ENCODE measurements around the gene AMDHD1.

Gene AMDHD1

GRCh38 chr12:95980437-95980836, 37.3 kb downstream of the AMDHD1 start:
- Histone ChIP-seq H2AK5ac (ENCODE audit: low read depth, low read length) (no peak overlapping the region), H2AFZ (ENCODE audit: low read length) (no peak overlapping the region), H4K91ac (ENCODE audit: low read depth, low read length, poor library complexity) (no peak overlapping the region), H3K23ac (ENCODE audit: low read depth, low read length, poor library complexity) (no peak overlapping the region), H3K14ac (ENCODE audit: low read length) (no peak overlapping the region), H3K4me3 (ENCODE audit: low read length in 2 of 2) (no peak overlapping the region), H3K9me3 (replicated peaks in 1 of 2; ENCODE audit: control insufficient read depth in 2 of 2, insufficient read depth in 1 of 2, low read depth in 1 of 2, low read length in 2 of 2) (no peaks in the 10 kb centered on the region), H3K4ac (ENCODE audit: low read length) (no peak overlapping the region), H3K27ac (replicated peaks; ENCODE audit: low read length) (no peak overlapping the region), H2BK120ac (ENCODE audit: low read depth, low read length) (no peak overlapping the region), H3K36me3 (replicated peaks in 1 of 2; ENCODE audit: control insufficient read depth in 2 of 2, insufficient read depth in 2 of 2, low read length in 2 of 2) (no peaks in the 10 kb centered on the region), H3K18ac (ENCODE audit: low read length) (no peak overlapping the region), H3K4me2 (ENCODE audit: insufficient read depth, low read length, poor library complexity, severe bottlenecking) (no peak overlapping the region), H4K8ac (ENCODE audit: low read depth, low read length) (no peak overlapping the region), H3K4me1 (ENCODE audit: control insufficient read depth in 2 of 2, insufficient read depth in 1 of 2, low read depth in 1 of 2, low read length in 2 of 2) (no peaks in the 10 kb centered on the region), H2BK5ac (ENCODE audit: low read length) (no peak overlapping the region), H3K9ac (ENCODE audit: low read depth, low read length, poor library complexity) (no peak overlapping the region), H3K27me3 (ENCODE audit: control insufficient read depth in 3 of 3, insufficient read depth in 3 of 3, low read depth in 1 of 3, low read length in 3 of 3) (peaks cover 0 to 3% (median 0%) of the 10 kb centered on the region in 3 experiments), H2BK15ac (ENCODE audit: low read length) (no peak overlapping the region), H3K79me1 (ENCODE audit: low read depth, low read length) (no peaks in the 10 kb centered on the region), H2BK12ac (ENCODE audit: low read length) (no peak overlapping the region)
- DNase-seq (ENCODE audit: low spot score), result no peak
- no CpG with 5 or more reads among the region's 5 CpGs for WGBS, 2 donors (ENCODE audit: extremely low coverage in 2 of 2, insufficient read length in 2 of 2, insufficient replicate concordance in 1 of 2)

GRCh38 chr12:95982602-95983001, 39.5 kb downstream of the AMDHD1 start:
- no peak overlapping the region for H2BK15ac ChIP-seq (ENCODE audit: low read length)
- no peaks in the 10 kb centered on the region for H3K36me3 ChIP-seq (replicated peaks in 1 of 2; ENCODE audit: control insufficient read depth in 2 of 2, insufficient read depth in 2 of 2, low read length in 2 of 2)
- H3K79me1 ChIP-seq (ENCODE audit: low read depth, low read length), result no peaks in the 10 kb centered on the region
- H2AK5ac ChIP-seq (ENCODE audit: low read depth, low read length), result no peak overlapping the region
- H3K27ac ChIP-seq (replicated peaks; ENCODE audit: low read length), result no peak overlapping the region
- H3K4me1 ChIP-seq (ENCODE audit: control insufficient read depth in 2 of 2, insufficient read depth in 1 of 2, low read depth in 1 of 2, low read length in 2 of 2), result peaks cover 3% of the 10 kb centered on the region in 2 donors
- no peak overlapping the region for H3K9ac ChIP-seq (ENCODE audit: low read depth, low read length, poor library complexity)
- H3K23ac ChIP-seq (ENCODE audit: low read depth, low read length, poor library complexity), result no peak overlapping the region
- H2BK5ac ChIP-seq (ENCODE audit: low read length), result no peak overlapping the region
- H2BK120ac ChIP-seq (ENCODE audit: low read depth, low read length), result no peak overlapping the region
- H4K91ac ChIP-seq (ENCODE audit: low read depth, low read length, poor library complexity), result no peak overlapping the region
- H4K8ac ChIP-seq (ENCODE audit: low read depth, low read length), result no peak overlapping the region
- no peak for DNase-seq (ENCODE audit: low spot score)
- WGBS, 2 donors (ENCODE audit: extremely low coverage in 2 of 2, insufficient read length in 2 of 2, insufficient replicate concordance in 1 of 2), result no CpG with 5 or more reads among the region's 1 CpG
- no peak overlapping the region for H3K14ac ChIP-seq (ENCODE audit: low read length)
- H3K4ac ChIP-seq (ENCODE audit: low read length), result no peak overlapping the region
- no peaks in the 10 kb centered on the region for H3K9me3 ChIP-seq (replicated peaks in 1 of 2; ENCODE audit: control insufficient read depth in 2 of 2, insufficient read depth in 1 of 2, low read depth in 1 of 2, low read length in 2 of 2)
- peaks cover 0 to 3% (median 0%) of the 10 kb centered on the region in 3 experiments for H3K27me3 ChIP-seq (ENCODE audit: control insufficient read depth in 3 of 3, insufficient read depth in 3 of 3, low read depth in 1 of 3, low read length in 3 of 3)
- no peak overlapping the region for H3K4me3 ChIP-seq (ENCODE audit: low read length in 2 of 2)
- H3K18ac ChIP-seq (ENCODE audit: low read length), result no peak overlapping the region
- H2BK12ac ChIP-seq (ENCODE audit: low read length), result no peak overlapping the region
- no peak overlapping the region for H2AFZ ChIP-seq (ENCODE audit: low read length)
- H3K4me2 ChIP-seq (ENCODE audit: insufficient read depth, low read length, poor library complexity, severe bottlenecking), result no peak overlapping the region

- Histone ChIP-seq H3K4me3 (ENCODE audit: low read length in 2 of 2) (no peak overlapping the region), H3K36me3 (replicated peaks in 1 of 2; ENCODE audit: control insufficient read depth in 2 of 2, insufficient read depth in 2 of 2, low read length in 2 of 2) (no peaks in the 10 kb centered on the region), H3K4ac (ENCODE audit: low read length) (no peak overlapping the region), H4K91ac (ENCODE audit: low read depth, low read length, poor library complexity) (no peak overlapping the region), H3K79me1 (ENCODE audit: low read depth, low read length) (no peaks in the 10 kb centered on the region), H3K23ac (ENCODE audit: low read depth, low read length, poor library complexity) (no peak overlapping the region), H2BK120ac (ENCODE audit: low read depth, low read length) (no peak overlapping the region), H3K18ac (ENCODE audit: low read length) (no peak overlapping the region), H3K9me3 (replicated peaks in 1 of 2; ENCODE audit: control insufficient read depth in 2 of 2, insufficient read depth in 1 of 2, low read depth in 1 of 2, low read length in 2 of 2) (no peaks in the 10 kb centered on the region), H2AFZ (ENCODE audit: low read length) (no peak overlapping the region), H2AK5ac (ENCODE audit: low read depth, low read length) (no peak overlapping the region), H2BK5ac (ENCODE audit: low read length) (no peak overlapping the region), H3K4me1 (ENCODE audit: control insufficient read depth in 2 of 2, insufficient read depth in 1 of 2, low read depth in 1 of 2, low read length in 2 of 2) (peaks cover 3% of the 10 kb centered on the region in 2 donors), H4K8ac (ENCODE audit: low read depth, low read length) (no peak overlapping the region), H2BK12ac (ENCODE audit: low read length) (no peak overlapping the region), H3K4me2 (ENCODE audit: insufficient read depth, low read length, poor library complexity, severe bottlenecking) (no peak overlapping the region), H3K9ac (ENCODE audit: low read depth, low read length, poor library complexity) (no peak overlapping the region), H3K27ac (replicated peaks; ENCODE audit: low read length) (no peak overlapping the region), H3K27me3 (ENCODE audit: control insufficient read depth in 3 of 3, insufficient read depth in 3 of 3, low read depth in 1 of 3, low read length in 3 of 3) (peaks cover 0 to 3% (median 0%) of the 10 kb centered on the region in 3 experiments), H2BK15ac (ENCODE audit: low read length) (no peak overlapping the region), H3K14ac (ENCODE audit: low read length) (no peak overlapping the region)
- DNase-seq (ENCODE audit: low spot score), result no peak
- no CpG with 5 or more reads among the region's 1 CpG for WGBS, 2 donors (ENCODE audit: extremely low coverage in 2 of 2, insufficient read length in 2 of 2, insufficient replicate concordance in 1 of 2)
Observed at GRCh38 chr12:95984682-95985081, 41.6 kb downstream of the AMDHD1 start.

- Histone ChIP-seq H3K23ac (ENCODE audit: low read depth, low read length, poor library complexity) (no peak overlapping the region), H3K18ac (ENCODE audit: low read length) (no peak overlapping the region), H2BK15ac (ENCODE audit: low read length) (no peak overlapping the region), H3K27me3 (ENCODE audit: control insufficient read depth in 3 of 3, insufficient read depth in 3 of 3, low read depth in 1 of 3, low read length in 3 of 3) (peaks cover 0 to under 1% (median 0%) of the 10 kb centered on the region in 3 experiments), H3K4me3 (ENCODE audit: low read length in 2 of 2) (no peak overlapping the region), H3K4me2 (ENCODE audit: insufficient read depth, low read length, poor library complexity, severe bottlenecking) (no peak overlapping the region), H3K9me3 (replicated peaks in 1 of 2; ENCODE audit: control insufficient read depth in 2 of 2, insufficient read depth in 1 of 2, low read depth in 1 of 2, low read length in 2 of 2) (no peaks in the 10 kb centered on the region), H2AFZ (ENCODE audit: low read length) (peak overlapping the region; percentile 46), H3K36me3 (replicated peaks in 1 of 2; ENCODE audit: control insufficient read depth in 2 of 2, insufficient read depth in 2 of 2, low read length in 2 of 2) (no peaks in the 10 kb centered on the region), H2AK5ac (ENCODE audit: low read depth, low read length) (no peak overlapping the region), H3K4ac (ENCODE audit: low read length) (no peak overlapping the region), H4K8ac (ENCODE audit: low read depth, low read length) (no peak overlapping the region), H3K9ac (ENCODE audit: low read depth, low read length, poor library complexity) (no peak overlapping the region), H3K79me1 (ENCODE audit: low read depth, low read length) (no peaks in the 10 kb centered on the region), H4K91ac (ENCODE audit: low read depth, low read length, poor library complexity) (no peak overlapping the region), H3K14ac (ENCODE audit: low read length) (no peak overlapping the region), H2BK120ac (ENCODE audit: low read depth, low read length) (no peak overlapping the region), H3K4me1 (ENCODE audit: control insufficient read depth in 2 of 2, insufficient read depth in 1 of 2, low read depth in 1 of 2, low read length in 2 of 2) (peaks cover 3% of the 10 kb centered on the region in 2 donors), H3K27ac (replicated peaks; ENCODE audit: low read length) (no peak overlapping the region), H2BK12ac (ENCODE audit: low read length) (no peak overlapping the region), H2BK5ac (ENCODE audit: low read length) (no peak overlapping the region)
- WGBS, 2 donors (ENCODE audit: extremely low coverage in 2 of 2, insufficient read length in 2 of 2, insufficient replicate concordance in 1 of 2), result no CpG with 5 or more reads among the region's 14 CpGs
- no peak for DNase-seq (ENCODE audit: low spot score)
Observed at GRCh38 chr12:95986635-95987570, 43.8 kb downstream of the AMDHD1 start.

All from neuronal stem cell (in vitro differentiated cells).